ENCODE results near the gene RXFP1. TPM values are rescaled to one million over a fixed set of nuclear protein-coding genes. Genes with fewer than 3 reads are reported as not detected.

Gene RXFP1
- 0.19 TPM for polyA plus RNA-seq (ENCODE audit: insufficient read length)

DNA sequence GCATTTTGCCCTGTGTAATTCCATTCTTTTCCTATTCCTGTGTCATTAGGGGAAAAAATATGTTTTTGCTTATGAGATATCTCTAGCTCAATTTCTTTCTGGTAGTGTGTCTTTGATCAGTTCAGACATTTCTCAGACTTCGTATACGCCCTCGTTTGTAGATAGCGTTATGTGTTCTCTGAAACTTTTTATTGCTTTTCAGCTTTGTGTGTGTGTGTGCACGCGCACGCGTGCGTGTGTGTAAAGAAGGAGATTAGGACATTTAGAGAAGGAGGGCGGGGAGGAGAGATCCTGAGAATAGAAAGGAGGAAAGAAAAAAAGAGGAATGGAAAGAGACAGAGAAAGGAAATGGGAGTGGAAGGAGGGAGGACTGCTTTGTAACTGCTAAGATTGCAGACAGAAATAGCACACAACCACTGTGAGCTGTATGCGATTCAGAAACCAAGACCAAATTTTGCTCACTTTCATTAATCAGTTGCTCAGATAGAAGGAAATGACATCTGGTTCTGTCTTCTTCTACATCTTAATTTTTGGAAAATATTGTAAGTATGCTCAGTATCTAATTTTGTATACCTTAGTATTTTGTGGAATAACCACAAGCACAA, at the start of gene RXFP1:
Gene RXFP1 (plus strand): TSS at position 399 of the 605 bp plus-strand sequence. CDS start 95 bp downstream, at position 494.
- DNase-seq, result no peak

DNA sequence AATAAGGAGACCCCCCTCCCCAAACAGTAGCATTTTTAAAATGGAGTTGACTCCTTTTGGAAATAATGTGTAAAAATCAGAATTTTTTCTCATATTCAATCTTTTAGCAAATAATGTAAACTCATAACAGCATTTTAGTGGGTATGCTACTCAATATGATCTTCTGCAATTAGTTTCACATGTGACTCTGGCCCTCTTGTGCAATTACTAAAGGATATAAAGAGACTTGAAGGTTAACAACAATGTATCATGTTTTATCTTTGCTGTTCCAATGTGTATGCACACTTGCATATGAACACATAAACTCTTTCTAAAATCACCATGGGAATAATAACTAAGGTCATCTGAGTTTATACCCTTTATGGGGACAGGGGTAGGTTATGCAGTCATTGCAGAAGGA, 39.9 kb upstream of the RXFP1 start:
- DNase-seq, result no peak

DNA sequence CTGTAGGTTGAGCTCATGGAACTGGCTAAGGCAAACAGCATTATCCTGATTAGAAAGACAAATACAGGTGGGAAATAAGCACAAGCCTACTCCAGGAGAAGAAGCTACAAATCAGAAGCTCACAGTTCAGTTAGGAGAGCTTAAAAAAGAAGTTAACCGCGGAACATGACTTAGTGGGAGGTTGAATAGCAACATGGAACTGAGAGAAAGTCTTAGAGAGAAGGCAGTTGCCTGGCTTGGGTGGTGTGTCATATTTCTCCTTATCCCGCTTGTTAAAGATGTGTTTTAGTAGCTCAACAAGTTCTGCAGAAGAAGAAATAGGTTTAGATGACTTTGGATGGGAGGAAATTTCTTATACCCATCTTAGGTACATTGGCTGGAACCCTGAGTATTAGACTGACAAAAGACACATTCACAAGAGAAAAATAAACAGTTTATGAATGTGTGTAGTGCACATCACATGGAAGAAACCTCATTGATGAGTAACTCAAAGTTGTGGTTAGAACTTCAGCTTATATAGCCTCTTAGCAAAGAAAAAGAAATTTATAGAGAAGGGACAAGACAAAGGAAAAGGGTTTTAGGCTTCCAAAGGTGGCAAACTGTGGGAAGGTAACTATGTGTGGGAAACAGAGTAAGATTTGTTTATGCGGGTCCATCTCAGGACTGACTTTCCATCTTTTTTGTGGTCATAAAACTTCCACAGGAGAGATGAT, 37.4 kb upstream of the RXFP1 start:
- DNase-seq, result no peak

DNA sequence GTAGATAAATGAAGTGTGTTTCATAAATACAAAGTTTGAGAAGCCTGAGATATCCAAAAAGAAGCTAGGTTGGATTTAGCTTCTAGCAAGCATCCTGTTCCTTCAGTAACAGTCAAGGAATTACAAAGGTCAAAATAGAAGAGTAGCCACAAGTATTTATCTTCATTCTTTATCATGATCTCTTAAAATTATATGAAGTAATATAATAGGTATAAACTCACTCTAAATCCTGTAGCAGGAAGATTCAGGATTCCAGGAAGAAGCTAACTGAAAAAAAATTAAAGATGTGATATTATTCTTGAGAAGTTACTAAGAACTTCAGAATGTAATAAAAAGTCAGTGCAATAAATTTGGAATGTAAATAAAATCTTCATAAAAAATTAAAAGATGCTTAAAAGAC, 31.1 kb upstream of the RXFP1 start:
- no peak for DNase-seq

DNA sequence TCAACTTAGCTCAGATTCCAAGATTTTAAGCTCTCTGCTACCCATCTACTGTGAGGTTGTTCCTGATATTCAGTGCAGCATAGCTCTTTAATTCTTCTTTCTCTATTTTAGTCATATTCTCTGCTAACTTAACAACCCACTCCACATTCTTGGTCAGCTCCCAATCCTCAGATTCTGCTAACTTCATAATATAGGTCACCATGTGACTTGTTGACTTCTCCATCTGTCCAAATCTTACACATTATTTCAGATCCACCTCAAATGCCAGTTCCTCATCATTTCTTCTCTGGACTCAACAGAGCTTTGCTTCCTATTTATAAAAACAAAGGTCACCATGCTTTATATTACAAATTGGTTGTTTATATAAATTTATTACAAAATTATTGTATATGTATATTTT, 29.3 kb upstream of the RXFP1 start:
- no peak for DNase-seq

DNA sequence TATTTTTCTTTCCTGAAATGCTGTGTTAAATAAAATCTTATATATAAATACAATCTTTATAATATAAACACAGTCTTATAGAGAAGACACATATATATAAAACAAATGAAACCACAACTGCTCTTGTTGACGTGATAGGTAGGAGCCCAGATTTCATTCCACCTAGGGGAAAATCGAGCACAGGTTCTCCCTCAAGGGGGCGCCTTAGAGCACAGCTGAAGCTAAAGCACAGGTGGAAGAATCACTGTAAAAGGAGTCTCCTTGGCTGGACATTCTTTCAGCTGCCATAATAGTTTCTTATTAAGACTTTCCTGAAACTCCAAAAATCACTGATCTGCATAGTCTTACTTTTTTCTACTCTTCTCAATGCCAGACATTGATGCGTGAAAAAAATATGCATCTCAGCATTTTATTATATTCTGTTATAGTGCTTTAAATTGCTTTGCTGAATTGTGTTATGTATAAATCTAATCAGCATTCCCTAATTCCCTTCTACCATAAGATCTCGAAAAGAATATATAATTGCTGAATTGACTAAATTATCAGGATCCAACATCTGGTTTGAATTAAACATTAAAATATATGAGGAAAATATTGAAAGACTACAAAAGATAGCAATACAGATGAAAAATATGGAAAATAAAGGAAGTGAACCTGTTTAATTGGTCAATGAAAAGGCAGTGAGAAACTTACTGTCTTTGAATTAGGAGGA, 25.5 kb upstream of the RXFP1 start:
- no peak for DNase-seq

DNA sequence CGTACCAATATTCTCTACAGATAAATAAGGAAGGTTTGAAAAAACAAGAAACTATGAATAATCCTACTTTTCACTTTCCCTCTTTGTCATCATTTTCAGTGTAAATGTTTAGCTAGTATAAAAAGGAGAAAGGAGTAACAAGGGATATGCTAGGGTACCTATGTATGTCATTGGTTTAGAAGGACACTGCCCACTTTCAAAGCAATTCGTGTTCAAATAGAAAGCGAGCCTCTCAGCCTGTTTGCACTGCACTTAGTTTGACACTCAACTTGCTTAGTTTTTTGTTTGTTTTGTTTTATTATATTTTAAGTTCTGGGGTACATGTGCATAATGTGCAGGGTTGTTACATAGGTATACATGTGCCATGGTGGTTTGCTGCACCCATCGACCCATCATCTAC, 21.6 kb upstream of the RXFP1 start:
- DNase-seq, result no peak

DNA sequence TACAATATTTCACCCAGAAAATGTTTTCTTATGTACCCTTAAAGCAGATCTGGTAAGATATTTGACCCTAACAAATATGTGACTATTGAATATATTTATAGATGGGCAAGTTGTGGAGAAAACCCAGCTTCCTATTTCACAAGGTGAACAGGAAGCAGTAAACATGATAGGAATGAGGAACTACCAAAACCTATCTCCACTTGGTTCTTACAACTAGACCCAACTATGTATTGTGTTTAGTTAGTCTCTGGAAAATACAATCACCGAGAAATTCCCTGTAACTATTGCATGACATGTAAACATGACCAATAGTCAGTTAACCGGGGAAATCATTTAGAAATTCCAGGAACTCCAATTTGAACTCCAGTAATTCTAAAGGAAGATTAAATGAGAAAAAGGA, 8.4 kb upstream of the RXFP1 start:
- no peak for DNase-seq

DNA sequence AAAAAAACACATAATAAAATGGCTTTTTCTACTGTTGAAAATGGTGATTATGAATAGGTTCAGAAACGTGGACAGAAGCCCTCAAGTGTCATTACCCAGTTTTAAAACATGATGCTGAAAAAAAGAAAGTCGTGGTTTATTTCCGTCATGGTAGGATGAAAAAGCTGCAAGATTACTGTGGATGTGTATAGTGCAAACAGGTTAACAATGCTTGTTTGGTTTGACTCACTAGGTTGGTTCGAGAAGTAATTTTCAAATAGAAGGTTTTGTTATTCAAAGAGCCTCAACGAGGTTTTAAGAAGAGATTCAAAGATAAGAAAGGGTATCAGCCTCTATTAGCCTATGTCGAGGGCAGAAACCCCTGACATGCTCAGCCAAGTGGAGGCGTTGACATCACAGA, 2.5 kb upstream of the RXFP1 start:
- DNase-seq, result no peak

DNA sequence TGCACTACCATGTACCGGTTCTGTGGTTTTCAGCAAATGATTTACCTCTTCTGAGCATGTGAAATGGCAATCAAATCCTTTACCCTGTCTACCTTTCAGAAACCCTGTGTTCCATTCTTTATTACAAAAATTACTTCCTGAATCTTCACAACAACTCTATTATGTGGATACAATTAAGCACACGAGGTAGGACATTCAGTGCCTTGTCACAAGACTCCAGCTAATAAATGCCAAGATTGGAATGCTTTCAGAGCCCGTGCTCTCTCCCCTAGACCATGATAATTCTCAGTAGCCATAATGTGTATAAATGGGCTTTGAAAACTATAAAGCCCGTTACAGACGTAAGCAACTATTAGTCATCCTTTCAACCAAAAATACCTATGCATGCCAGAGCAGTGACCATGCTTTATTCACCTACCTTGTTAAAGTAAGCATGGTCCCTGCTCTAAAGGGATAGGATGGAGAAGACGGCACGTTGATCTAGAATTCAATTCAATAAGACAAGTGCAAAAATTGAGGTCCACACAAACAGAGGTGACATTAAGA, 2.4 kb downstream of the RXFP1 start:
- no peak for DNase-seq

DNA sequence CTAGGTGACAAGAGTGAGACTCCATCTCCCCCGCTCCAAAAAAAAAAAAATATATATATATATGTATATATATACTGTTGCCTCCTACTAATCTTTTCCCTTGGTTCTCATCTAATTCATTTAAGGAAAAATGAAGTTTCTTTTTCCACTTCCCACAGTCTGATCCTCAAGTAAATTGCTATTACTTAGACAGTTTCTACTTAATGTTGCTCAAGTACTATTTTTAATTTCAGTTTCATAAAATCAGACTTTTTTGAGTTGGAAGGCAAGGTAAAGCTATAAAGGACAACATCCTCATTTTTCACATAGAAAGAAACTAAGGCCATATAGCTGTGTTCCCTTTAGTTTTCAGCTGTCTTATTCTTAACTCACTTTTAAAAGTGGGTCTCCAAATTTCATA, 5.8 kb downstream of the RXFP1 start:
- no peak for DNase-seq

DNA sequence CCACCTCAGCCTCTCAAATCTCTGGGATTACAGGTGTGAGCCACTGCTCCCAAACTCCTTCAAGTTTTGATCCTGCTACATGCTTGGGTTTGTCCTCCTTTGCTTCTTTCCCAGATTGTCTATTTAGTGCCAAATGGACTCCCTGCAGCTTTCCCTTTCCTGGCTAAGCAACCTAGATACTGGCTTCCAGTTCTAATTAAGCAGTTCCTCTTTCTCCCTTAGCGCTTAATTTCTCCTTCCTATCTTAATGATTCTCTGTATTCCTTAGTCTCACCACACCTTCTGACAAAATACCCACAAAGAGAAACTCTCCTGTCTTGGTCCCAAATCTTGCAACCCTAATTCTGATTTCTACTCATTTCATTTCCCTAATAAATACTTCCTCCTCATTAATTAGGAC, 7.8 kb downstream of the RXFP1 start:
- no peak for DNase-seq

DNA sequence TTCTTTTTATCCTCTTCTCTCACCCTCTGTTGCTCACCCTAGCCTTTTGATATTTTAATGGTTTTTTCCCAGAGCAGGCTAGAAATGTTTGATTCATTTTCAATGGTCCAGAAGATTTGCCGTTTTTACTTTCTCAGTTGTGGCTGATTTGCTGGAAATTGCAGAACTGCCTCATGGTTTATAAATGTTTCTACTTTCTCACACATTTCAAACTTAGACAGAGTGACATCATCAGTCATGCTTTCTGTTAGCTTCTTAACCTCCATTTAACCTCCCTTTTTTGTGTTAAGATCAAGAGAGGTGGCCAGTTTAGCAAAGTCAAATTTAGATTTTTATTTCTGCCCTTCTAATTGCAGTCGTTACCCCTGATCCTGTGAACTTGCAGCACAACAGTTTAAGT, 8.7 kb downstream of the RXFP1 start:
- no peak for DNase-seq

DNA sequence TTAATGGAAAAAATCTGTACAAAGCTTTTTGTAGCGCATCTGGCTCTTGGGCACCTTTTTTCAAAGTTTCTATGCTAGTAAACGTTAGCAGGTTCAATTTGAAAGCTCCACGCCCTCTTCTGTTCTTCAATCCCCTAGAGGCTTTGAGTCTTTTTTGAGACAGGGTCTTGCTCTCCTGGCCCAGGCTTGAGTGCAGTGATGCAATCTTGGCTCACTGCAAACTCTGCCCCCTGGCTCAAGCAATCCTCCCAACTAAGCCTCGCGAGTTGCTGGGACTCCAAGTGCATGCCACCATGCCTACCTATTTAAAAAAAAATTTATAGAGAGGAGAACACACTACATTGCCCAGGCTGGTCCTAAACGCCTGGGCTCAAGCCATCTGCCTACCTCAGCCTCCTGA, 9.2 kb downstream of the RXFP1 start:
- no peak for DNase-seq

DNA sequence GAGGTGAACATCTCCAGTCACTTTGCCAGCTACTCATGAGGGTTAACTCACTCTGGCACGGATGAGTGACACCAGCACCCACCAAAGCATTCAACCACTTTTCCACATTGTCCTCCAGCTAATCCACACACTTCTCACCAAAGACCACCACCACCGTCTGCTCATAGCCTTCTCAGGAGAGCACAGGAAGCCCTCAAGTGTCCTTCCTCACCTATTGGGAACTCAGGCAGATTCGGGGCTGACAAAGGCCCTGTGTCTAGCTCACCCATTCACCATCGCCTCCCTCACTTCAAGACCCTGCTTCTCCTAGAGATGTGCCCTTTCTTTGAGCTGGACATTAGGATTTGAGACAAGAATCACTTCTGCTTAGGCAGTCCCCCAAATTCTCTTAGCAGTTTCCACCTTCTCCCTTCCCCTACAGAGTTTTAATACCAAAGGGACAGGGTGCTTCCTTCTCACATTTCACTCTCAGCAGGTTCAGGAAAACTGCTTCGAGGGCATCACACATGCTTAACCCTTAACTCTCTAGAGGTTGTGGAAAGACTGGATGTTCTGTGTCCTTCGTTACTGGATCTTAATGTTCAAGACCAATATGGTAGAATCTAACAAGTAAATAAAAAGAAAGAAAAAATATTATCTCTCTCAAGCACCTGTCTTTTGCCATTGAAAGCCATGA, 11.0 kb downstream of the RXFP1 start:
- no peak for DNase-seq

DNA sequence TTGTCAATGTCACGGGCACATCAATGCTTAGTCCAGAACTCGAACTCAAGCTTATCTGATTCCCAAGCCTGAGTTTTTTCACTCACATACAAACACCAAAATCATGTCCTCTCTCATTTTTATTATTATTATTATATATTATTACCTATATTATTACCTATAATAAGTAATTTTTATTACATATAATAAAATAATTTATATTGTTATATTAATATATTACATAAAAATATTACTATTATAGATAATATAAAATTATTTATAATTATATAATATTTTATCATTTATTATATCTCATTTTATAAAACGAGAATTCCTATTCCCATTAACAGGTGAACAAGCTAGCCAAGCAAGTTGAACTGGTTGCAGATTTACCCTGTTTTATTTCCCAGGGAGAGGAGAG, 13.0 kb downstream of the RXFP1 start:
- DNase-seq, result no peak

DNA sequence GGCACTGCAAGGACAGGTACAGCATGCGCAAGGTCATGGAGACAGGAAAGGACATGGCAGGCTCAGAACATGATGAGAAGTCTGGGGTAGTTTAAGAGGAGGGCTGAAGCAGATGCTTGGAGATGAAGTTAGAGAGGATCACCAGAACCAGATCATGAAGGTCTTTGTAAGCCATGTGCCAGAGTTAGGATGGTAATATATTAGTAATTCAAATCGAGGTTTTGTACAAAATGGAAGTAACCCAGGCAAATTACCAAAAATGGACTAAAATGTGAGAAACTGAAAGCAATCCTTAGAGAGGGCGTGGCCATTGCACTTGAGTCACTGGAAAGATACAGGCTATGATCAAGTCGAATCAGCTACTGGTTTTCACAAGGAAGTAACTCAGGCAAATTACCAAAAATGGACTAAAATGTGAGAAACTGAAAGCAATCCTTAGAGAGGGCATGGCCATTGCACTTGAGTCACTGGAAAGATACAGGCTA, 13.5 kb downstream of the RXFP1 start:
- no peak for DNase-seq

DNA sequence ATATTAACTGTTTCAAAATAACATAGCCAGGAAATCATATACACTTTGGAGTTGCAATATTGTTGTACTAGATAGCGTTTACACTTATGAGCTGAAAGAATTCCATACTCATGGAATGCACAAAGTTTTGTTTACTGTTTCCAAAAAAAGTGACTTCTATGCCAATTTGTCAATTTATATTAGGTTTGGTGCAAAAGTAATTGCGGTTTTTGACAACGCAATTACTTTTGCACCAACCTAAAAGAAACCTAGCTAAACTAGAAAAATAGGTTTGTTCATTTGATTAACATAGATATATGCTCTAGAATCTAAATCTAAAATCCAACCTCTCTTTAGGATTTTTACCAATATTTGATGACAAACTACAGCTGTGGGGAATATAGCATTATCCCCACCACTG, 15.2 kb downstream of the RXFP1 start:
- no peak for DNase-seq

DNA sequence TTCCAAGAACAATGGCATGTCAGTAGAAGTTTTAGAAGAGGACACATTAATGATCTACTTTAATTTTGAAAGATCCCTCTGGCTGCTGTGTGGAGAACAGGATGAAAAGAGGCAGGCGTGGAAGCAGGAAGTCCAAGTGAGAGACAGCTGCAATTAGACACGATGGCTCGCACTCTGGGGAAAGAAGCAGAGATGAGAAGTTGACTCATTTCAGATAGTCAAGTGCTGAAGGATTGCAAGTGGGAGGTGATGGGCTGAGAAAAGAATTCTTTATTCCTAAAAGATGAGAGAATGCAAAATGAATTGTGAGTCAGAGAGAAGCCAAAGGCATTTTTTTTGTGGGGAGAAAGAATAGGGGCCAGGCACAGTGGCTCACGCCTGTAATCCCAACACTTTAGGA, 16.5 kb downstream of the RXFP1 start:
- DNase-seq, result no peak

DNA sequence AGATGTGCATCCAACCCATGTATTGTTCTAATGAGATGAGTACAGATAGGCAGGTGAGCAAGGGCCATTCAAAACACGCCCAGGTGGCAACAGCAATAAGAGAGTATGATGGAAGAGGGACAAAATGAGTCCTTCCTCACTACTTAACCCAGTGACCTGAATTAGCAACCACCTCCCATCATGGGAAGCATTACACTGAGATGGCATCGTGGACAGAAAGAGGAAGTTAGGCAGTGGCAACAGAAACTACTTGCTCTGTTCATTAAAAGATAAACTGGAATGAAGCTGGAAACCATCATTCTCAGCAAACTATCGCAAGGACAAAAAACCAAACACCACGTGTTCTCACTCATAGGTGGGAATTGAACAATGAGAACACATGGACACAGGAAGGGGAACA, 17.2 kb downstream of the RXFP1 start:
- no peak for DNase-seq

DNA sequence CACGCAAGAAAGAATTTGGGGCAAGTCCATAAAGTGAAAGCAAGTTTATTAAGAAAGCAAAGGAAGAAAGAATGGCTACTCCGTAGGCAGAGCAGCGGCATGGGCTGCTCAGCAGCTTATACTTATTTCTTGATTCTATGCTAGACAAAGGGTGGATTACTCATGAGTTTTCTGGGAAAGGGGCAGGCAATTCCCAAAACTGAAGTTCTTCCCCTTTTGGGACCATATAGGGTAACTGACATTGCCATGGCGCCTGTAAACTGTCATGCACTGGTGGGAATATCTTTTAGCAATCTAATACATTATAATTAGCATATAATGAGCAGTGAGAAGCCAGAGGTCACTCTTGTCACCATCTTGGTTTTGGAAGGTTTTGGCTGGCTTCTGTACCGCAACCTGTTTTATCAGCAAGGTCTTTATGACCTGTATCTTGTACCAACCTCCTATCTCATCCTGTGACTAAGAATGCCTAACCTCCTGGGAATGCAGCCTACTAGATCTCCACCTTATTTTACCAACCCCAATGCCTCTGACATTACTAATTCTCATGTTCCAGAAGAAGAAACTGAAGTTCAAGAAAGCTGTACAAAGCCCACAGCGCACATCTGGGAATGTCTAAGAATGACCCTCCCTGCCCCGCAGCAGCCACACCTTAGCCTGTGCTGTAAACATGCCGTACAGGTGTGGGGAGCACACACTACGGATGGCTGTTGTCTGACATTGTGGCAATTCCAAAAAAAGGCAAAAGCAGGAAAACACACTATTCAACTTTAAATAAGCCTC, 18.6 kb downstream of the RXFP1 start:
- DNase-seq, result no peak

DNA sequence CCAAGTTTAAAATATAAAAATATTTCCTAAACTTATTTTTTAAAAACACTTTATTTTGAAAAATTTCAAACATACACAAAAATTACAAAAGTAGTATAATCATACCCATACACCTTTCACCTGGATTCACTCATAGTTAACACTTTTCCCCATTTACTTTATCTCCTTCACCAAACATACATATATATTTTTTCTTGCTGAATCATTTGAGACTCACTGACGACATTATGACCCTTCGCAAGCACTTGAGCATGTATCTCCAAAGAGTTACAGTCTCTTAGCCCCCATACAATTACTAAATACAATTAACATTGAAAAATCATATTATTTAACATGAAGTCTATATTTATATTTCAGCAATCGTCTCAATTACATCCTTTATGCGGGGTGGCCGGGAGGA, 19.8 kb downstream of the RXFP1 start:
- no peak for DNase-seq

Measured in hindlimb muscle (tissue), 1 donor.